Left renal cortex interstitium (tissue), 4 donors: Measurements from ENCODE around the gene ZFAND3. TPM values are rescaled to one million over a fixed set of nuclear protein-coding genes. Genes with fewer than 3 reads are reported as not detected.

Experiments
- DNase-seq, 4 donors: peaks; one replicate each; pipeline ENCODE4 v3.0.0-alpha.2; 2013; ENCODE audit warnings: low read depth in 4 of 4, low spot score in 2 of 4, missing footprints in 1 of 4
- polyA plus RNA-seq, 4 donors: library from polyadenylated mRNA; unstranded; fragments of 120-200 nt; gene quantifications; one replicate each; pipeline ENCODE4 v1.2.1, GENCODE V29; 2013; ENCODE audit not compliant: insufficient read length in 4 of 4

The ZFAND3 gene
- polyA plus RNA-seq, 4 donors: 134 to 161 (median 148) TPM

- no peak for DNase-seq
Measured at GRCh38 chr6:37826188-37826587, 6.7 kb downstream of the ZFAND3 start.

GRCh38 chr6:37826993-37827392 is 7.5 kb downstream of the ZFAND3 start:
- no peak for DNase-seq

GRCh38 chr6:37827603-37828265 is 8.2 kb downstream of the ZFAND3 start:
- no peak for DNase-seq

- DNase-seq: no peak
Measured at GRCh38 chr6:37830225-37830624, 10.7 kb downstream of the ZFAND3 start.

GRCh38 chr6:37831457-37831856 is 11.9 kb downstream of the ZFAND3 start:
- DNase-seq: no peak

- no peak for DNase-seq
Measured at GRCh38 chr6:37835923-37836322, 16.4 kb downstream of the ZFAND3 start.

- no peak for DNase-seq
Measured at GRCh38 chr6:37838219-37838921, 18.8 kb downstream of the ZFAND3 start.

- no peak for DNase-seq
Measured at GRCh38 chr6:37840143-37840939, 20.8 kb downstream of the ZFAND3 start.

- DNase-seq: no peak
Measured at GRCh38 chr6:37840940-37841300, 21.4 kb downstream of the ZFAND3 start.

- DNase-seq: no peak
Measured at GRCh38 chr6:37845026-37845911, 25.7 kb downstream of the ZFAND3 start.

GRCh38 chr6:37845930-37846329 is 26.4 kb downstream of the ZFAND3 start:
- DNase-seq: no peak

GRCh38 chr6:37847704-37848103 is 28.2 kb downstream of the ZFAND3 start:
- no peak for DNase-seq

GRCh38 chr6:37848371-37848770 is 28.8 kb downstream of the ZFAND3 start:
- DNase-seq: no peak

GRCh38 chr6:37850260-37850659 is 30.7 kb downstream of the ZFAND3 start:
- no peak for DNase-seq

- no peak for DNase-seq
Measured at GRCh38 chr6:37850728-37851285, 31.3 kb downstream of the ZFAND3 start.

GRCh38 chr6:37851997-37852524 is 32.5 kb downstream of the ZFAND3 start:
- no peak for DNase-seq

- no peak for DNase-seq
Measured at GRCh38 chr6:37856285-37856684, 36.8 kb downstream of the ZFAND3 start.

GRCh38 chr6:37858363-37858762 is 38.8 kb downstream of the ZFAND3 start:
- DNase-seq: no peak

GRCh38 chr6:37860226-37860839 is 40.8 kb downstream of the ZFAND3 start:
- DNase-seq: peak in 1 of 4 donors; percentile 20

GRCh38 chr6:37861452-37861851 is 41.9 kb downstream of the ZFAND3 start:
- DNase-seq: no peak
